Activated CD8-positive, alpha-beta memory T cell treated with anti-CD3 and anti-CD28 coated beads, Interleukin-2, amount 50 U/mL, for 24 hours (primary cell): ENCODE data around the gene UGGT2.
"Not testable (repeated sequence)": the region's sequence is repeated elsewhere in the genome, so short reads cannot be mapped to it uniquely, and the experiment has no call there.

Experiments
- DNase-seq: peaks from one replicate; pipeline ENCODE4 v3.0.0-alpha.2; 2020; ENCODE audit errors: extremely low read depth

Gene UGGT2

DNA sequence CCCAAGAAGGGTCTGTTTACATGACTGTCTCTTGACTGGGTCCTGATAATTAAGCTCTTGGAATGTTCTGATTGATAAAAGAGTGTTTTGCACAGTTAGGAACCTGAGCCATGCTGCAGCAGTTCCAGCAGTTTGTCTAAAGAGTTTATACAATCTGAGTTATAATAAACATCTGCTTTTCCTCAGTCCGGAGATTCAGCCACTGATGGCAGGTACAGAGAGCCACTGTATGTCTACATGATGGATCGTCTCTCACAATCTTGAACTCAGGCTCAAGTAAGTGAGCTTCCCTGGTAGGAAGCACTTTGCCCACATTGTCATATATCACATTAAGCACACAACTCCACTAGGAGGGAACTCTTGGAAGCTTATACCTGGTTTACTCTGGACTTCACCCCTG lies 84.3 kb downstream of the UGGT2 start:
- DNase-seq = no peak

DNA sequence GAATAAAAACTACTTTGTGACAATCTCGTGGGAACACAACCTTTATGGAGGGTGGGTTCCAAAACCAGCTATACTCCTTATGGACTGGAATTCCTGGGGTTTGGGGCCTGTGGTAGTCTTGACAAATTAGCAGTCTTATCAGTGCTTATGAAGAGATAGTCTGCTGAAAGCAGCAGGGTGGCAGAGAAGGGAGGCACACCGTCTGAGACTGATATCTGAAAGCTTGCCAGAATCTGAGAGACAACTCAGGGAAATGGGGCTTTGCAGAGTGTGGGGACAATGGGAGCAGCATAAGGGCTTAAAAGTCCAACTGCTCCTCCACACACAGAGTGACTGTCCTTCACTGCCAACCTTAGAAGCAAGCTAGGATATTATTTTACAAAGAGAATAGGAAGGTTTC lies 95.9 kb downstream of the UGGT2 start:
- no peak for DNase-seq

GRCh38 chr13:95956589-95957148 lies 96.5 kb downstream of the UGGT2 start:
- DNase-seq = no peak

- no peak for DNase-seq
Measured at GRCh38 chr13:95955719-95956118, 97.5 kb downstream of the UGGT2 start.

GRCh38 chr13:95955255-95955654 lies 97.9 kb downstream of the UGGT2 start:
- no peak for DNase-seq

DNA sequence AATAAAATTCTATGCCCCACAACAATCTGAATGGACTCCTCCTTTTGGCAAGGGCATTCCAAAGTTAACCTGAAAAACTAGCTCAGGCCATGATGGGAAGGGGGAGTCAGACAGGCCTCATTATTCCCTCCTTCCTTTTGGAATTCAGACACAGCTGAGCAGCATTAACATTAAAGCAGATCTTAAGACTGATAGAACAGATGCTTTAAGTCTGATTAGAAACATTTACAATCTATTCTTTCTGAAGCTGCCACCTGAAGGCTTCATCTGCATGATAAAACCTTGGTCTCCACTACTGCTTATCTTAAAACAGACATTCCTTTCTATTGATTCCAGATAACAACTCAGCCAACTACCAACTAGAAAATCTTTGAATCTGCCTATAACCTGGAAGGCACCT lies 98.9 kb downstream of the UGGT2 start:
- DNase-seq = no peak

- DNase-seq = no peak
Measured at GRCh38 chr13:95950103-95950502, 103.1 kb downstream of the UGGT2 start.

- no peak for DNase-seq
Measured at GRCh38 chr13:95948656-95949055, 104.5 kb downstream of the UGGT2 start.

DNA sequence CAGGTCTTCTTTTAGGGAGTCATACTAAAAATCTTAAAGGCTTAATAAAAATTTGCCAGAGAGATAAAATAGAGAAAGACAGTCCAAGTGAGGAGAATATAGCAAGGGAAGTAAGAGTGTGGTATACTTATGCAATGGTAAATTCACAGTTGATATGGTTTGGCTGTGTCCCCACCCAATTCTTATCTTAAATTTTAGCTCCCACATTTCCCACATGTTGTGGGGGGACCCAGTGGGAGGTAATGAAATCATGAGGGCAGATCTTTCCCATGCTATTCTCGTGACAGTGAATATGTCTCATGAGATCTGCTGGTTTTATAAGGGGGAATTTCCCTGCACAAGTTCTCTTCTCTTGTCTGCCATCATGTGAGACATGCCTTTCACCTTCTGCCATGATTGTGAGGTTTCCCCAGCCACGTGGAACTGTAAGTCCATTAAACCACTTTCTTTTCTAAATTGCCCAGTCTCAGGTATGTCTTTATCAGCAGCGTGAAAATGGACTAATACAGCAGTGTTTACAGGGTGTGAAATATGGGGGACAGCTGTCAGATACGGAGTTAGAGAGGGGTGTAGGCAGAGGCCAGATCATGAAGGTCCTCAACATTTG lies 115.4 kb downstream of the UGGT2 start:
- DNase-seq = no peak

- no peak for DNase-seq
Measured at GRCh38 chr13:95931300-95932025, 121.7 kb downstream of the UGGT2 start.

GRCh38 chr13:95929430-95929829 lies 123.8 kb downstream of the UGGT2 start:
- DNase-seq = no peak

GRCh38 chr13:95928367-95928906 lies 124.8 kb downstream of the UGGT2 start:
- not testable (repeated sequence) for DNase-seq

GRCh38 chr13:95926231-95926630 lies 127.0 kb downstream of the UGGT2 start:
- no peak for DNase-seq

DNA sequence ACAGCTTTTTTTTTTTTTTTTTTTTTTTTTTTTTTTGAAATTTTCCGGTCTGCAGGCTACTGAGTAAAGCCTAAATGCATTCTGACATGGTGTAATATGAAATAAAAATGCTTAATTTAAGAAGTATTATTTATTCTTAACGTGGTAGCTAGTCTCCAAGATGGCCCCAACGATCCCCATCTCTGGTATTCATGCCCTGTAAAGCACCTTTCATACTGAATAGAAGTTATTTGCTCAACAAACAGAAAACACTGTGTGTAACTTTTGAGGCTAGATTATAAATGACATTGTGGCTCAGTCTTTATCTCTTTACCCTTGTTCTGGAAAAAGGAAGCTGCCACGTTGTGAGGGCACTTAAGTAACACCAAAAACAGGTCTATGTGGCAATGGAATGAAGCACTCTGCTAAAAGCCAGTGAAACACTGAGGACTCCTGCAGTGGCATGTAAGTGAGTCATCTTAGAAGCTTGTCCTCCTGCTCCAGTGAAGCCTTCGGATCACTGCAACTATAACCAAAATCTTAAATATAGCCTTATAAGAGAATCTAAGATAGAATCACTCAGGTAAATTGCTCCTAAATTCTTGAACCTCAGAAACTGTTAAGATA lies 128.7 kb downstream of the UGGT2 start:
- no peak for DNase-seq

DNA sequence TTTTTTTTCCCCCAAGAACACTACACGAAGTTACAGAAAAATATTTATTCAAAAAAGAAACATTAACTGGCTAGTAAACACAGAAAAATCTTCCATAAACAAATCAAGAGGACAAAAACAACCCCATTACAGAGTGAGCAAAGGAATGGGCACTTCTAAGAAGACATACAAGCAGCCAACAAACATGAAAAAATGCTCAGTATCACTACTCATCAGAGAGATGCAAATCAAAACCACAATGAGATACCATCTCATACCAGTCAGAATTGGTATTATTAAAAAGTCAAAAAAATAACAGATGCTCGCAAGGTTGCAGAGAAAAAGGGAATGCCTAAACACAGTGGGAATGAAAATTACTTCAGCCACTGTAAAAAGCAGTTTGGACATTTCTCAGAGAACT lies 131.7 kb downstream of the UGGT2 start:
- DNase-seq = no peak

DNA sequence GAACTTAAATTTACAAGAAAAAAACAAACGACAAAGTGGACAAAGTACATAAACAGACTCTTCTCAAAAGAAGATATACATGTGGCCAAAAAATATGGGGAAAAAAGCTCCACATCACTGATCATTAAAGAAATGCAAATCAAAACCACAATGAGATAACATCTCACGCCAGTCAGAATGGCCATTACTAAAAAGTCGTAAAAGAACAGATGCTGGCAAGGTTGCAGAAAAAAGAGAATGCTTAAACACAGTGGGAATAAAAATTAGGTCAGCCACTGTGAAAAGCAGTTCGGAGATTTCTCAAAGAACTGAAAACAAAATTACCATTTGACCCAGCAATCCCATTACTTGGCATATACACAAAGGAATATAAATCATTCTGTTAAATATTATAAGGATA lies 132.7 kb downstream of the UGGT2 start:
- DNase-seq = no peak

DNA sequence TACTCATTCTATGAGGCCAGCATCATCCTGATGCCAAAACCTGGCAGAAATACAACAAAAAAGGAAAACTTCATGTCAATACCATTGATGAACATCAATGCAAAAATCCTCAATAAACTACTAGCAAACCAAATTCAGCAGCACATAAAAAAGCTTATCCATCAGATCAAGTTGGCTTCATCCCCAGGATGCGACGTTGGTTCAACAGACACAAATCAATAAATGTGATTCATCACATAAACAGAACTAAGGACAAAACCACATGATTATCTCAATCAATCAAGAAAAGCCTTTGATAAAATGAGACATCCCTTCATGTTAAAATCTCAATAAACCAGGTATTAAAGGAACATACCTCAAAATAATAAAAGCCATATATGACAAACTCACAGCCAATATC lies 134.3 kb downstream of the UGGT2 start:
- no peak for DNase-seq

DNA sequence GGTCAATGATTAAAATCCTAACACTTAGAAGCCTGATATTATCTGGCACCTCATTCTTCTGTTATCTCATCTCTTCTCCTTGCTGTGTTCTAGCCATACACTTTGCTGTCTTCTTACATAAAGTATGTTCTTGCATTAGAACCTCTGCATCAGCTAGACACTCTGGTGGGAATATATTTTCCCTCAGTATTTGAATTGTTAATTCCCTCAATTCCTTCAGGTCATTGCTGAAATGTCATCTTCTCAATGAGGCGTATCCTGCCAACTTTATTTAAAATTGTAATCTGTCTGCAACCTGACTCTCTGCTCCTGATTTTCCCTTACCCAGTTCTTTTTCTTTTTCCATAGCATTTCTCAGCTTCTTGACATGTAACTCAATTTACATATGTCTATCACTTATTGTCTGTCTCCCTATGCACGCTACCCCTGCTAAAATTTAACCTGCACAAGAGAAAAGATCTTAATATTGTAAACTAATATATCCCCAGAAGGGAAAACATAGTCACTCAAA lies 138.2 kb downstream of the UGGT2 start:
- DNase-seq = no peak

GRCh38 chr13:95906999-95907398 lies 146.2 kb downstream of the UGGT2 start:
- DNase-seq = no peak

DNA sequence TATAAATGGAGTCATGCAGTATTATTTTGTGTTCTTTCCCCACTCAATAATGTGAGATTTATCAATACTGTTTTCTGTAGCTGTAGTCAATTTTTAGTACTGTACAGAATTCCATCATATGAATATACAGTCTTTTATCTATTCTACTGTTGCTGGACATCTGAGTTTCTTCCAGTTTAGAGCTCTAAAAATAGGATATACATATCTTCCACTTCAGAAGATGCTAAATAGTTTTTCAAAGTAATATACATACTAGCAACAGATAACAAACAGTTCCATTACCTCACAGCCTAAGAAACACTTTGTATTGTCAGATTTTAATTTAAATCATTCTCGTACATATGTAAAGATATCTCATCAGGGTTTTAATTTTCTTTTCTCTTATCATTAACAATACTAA lies 149.6 kb downstream of the UGGT2 start:
- no peak for DNase-seq

- DNase-seq = no peak
Measured at GRCh38 chr13:95902741-95903140, 150.5 kb downstream of the UGGT2 start.

DNA sequence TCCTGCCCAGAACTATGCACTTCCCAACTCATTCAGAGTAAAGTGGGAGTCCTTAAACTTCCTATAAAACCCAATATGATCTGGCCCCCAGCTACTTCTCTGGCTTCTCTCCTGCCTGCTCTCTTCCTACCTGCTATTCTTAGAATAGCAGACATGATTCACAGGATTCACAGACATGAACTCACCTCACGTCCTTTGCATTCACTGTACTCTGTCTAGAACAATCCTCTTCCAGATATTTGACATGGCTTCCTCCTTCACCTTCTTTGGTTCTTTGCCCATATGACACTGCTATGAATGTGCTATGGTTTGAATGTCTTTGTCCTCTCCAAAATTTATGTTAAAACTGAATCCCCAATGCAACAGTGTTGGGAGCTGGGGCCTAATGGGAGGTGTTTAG lies 154.9 kb downstream of the UGGT2 start:
- DNase-seq = no peak

DNA sequence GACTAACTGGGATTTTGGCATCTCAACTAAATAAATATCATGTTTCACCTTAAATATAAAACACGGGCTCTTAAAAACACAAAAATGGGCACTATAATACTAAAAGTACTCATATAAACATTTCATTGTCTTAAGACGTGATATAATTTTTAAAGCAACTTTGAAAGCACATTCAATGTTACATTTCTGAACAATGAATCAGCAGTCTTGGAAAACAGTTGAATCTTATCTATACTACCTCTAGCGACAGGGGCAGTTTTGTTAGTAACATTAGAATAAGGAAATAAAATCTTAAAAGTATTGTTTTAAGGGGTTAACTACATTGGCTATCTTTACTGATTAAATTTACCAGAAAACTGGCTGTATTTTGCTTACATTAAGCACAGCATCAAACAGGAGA lies 156.9 kb downstream of the UGGT2 start:
- no peak for DNase-seq
